Stimulated activated CD4-positive, alpha-beta T cell treated with anti-CD3 and anti-CD28 coated beads, Interleukin-4, amount 100 ng/mL, for 1 hour (primary cell): ENCODE measurements around the gene CALHM2.
"Not testable (repeated sequence)": the region's sequence is repeated elsewhere in the genome, so short reads cannot be mapped to it uniquely, and the experiment has no call there.

Experiments used
- DNase-seq: peaks from one replicate; pipeline ENCODE4 v3.0.0-alpha.2; 2020

Gene CALHM2

DNA sequence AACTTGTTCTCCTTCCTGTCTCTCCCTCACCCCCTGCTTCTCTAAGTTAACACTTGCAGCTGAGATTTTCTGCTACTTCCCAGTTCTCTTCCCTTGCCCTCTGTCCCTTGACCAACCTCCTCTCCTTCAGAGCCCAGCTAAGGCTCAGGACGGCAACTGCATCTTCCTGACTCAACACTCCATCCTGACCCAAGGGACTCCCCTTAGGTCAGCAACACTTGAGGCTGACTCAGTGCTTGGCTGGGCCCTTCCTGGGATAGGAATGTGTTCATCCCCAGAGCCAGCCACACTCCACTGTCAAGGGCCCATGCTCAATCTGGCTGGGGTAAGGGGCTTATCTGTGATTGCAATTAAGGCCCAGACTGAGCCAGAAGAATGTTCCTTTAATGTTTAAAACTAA is 3.4 kb downstream of the CALHM2 start:
- DNase-seq, result no peak

DNA sequence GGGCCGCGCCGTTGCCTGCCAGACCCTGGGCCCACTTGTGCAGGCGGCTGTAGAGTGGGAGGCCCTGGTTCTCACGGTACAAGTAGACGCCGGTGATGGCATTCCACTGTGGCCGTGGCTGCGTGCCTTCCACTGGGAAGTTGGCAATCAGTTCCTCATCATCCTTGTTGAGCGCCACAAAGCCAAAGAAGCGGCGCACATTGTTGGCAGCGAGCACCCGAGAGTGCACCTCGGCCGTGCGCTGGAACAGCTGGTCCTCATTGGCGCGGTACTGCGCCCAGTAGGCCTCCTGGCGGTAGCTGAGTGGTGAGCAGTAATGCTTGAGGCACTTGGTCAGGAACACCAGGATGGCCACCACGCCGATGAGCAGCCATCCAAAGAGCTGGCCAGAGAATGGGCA is 5.0 kb downstream of the CALHM2 start:
- no peak for DNase-seq

DNA sequence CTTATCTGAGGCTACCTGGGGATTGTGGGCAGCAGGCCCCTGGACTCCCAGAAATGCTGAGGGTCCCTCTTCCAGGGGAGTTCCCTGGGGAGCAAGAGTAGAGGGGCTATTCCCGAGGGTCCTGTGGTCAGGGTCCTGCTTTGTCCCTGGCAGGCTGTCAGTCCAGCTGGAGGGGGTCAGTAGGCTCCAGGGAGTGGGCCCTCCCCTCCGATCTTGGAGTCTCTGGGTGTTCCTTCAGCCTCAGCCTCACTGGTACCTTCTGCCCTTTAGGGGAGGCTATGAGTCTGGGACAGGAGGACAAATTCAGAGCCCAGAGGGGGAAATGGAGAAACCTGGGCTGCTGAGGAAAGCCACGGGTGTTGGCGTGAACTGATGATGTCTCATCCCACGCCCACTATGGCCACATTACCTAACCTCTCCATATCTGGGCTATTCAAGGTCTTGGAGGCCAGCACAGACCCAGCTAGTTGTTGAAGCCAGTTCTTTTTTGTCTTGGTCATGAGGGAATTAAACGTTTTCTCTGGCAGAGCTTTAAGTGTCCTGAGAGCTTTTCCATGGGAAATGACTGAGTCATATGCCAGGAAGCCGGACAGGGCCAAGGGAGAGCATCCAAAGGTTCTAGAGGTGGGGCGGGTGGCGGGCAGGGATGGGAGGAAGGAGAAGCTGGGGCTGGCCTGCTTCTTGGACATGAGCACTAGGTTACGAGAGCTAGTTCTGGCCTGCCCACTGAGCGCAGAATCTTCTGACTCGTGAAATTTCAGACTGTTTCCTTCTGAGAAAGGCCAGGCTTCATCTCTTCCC is 6.2 kb downstream of the CALHM2 start:
- DNase-seq, result no peak

DNA sequence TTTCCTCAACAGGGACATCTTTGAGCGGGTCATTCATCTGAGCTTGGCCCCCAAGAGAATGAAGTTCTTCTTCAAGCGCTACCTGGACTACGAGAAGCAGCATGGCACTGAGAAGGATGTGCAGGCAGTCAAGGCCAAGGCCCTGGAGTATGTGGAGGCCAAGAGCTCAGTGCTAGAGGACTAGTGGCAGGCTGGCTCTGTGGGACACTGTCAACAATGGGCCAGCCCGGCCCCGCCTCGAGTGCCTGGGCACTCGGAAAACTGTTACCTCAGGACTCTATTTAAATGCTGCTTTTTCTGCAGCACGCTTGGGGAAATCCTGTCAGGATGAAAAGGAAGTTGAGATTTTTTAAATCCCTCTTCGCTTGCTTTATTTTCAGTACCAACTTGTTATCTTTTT is 6.8 kb downstream of the CALHM2 start:
- DNase-seq, result no peak

DNA sequence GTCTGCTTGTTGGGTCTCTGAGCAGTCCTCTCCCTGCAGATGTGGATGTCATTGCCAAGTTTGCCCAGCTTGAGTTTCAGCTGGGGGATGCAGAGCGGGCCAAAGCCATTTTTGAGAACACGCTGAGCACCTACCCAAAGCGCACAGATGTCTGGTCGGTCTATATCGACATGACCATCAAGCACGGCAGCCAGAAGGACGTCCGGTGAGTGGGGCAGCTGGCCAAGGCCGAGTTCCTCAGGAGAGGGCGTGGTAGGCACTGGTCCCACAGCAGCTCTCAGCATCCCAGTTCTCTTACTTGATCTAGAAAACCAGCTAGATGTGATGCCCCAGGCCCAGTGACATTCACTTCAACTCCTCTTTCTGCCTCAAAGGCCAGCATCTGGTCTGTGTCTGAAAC is 7.7 kb downstream of the CALHM2 start:
- DNase-seq, result no peak

DNA sequence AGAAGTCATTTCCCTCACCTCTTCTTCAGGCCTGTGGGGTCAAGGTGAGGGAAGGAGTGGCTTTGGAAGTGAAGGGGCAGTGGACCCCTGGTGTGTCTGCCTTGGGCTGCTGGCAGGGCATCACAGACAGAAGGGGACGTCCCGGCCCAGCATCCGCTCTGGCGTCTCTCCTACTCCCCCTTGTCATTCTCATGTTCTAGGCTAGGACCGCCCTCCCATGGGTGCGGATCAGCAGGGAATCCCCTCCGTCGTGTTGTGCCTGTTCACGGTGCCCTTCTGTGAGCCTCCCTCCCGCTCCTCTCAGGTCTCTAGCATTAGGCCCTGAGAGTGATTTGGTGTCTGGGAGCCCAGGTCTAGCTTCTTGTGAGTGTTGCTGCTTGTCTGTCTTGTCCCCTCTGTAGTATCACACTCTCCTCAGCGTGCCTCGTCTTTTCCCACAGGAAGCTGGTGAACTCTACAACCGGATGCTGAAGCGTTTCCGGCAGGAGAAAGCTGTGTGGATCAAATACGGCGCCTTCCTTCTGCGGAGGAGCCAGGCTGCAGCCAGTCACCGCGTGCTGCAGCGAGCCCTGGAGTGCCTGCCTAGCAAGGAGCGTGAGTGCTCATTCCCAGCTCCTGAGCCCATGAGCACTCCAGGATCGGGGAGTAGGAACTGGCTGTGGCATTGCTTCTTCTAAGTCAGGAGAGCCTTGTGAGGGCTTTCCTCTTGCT is 8.5 kb downstream of the CALHM2 start:
- no peak for DNase-seq

DNA sequence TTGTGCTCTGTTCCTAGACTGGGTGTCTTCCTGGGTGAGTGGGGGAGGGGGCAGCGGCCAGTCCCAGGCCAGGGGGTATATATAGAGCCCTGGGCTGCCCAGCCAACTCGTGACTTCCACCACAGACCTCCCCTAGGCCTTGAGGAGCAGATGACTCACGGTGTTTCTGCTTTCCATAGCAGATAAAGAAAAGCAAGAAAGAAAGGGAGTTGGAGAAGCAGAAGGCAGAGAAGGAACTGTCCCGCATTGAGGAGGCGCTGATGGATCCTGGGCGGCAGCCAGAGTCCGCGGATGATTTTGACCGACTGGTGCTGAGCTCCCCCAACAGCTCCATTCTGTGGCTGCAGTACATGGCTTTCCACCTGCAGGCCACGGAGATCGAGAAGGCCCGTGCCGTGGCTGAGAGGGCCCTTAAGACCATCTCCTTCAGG is 10.1 kb downstream of the CALHM2 start:
- DNase-seq, result no peak

DNA sequence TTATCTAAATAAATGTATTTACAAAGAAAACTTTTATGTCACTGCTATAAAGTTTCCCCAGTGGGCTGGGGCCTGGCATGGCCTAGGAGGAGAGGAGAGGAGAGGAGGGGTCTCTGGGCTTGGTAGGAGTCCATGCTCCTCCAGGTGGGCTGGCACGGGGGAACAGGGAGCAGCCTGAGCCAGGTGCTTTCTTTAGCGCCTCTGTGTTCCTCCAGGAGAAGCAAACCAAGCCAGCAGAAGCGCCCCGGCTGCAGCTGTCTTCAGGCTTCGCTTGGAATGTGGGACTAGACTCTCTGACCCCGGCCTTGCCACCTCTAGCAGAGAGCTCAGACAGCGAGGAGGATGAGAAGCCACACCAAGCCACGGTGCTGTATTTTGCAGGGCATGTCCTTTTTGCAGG is 10.6 kb downstream of the CALHM2 start:
- no peak for DNase-seq

DNA sequence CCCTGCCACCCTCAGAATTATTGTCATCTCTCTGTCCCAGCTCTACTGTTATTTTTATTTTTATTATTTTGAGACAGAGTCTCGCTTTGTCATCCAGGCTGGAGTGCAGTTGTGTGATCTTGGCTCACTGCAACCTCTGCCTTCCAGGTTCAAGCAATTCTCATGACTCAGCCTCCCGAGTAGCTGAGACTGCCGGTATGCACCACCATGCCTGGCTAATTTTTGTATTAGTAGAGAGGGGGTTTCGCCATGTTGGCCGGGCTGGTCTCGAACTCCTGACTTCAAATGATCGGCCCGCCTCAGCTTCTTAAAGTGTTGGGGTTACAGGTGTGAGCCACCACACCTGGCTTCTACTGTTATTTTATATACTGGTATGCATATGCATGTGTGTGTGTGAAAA is 11.0 kb downstream of the CALHM2 start:
- no peak for DNase-seq

DNA sequence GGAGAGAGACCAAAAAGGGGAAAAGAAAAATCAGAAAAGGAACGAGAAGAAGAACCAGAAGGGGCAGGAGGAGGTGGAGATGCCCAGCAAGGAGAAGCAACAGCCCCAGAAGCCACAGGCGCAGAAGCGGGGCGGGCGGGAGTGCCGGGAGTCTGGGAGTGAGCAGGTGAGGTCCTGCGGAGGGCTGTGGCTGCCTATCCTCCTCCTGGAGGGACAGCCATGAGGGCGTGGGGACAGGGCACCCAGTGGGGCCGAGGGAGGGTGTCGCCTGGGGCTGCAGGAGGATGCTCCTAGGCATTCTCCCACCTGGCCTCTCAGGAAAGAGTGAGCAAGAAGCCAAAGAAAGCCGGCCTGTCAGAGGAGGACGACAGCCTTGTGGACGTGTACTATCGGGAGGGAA is 11.8 kb downstream of the CALHM2 start:
- no peak for DNase-seq

DNA sequence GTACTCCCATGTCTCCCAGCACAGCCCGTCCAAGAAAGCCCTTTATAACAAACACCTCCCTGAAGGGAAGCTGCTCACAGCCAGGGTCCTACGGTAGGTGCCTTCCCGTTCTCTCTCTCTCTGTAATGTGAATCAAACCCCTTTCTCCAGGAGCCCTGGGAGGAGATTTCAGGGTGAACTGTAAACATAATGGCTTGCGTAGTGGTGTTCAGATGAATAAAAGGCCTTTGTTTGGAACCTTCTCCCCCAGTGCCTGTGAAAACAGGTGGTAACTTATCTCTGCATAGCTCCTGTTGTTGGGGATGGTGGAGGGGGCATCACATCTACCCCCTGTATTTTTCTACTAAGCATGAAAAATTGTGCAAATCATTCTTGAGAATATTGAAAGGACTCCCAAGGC is 12.4 kb downstream of the CALHM2 start:
- no peak for DNase-seq

DNA sequence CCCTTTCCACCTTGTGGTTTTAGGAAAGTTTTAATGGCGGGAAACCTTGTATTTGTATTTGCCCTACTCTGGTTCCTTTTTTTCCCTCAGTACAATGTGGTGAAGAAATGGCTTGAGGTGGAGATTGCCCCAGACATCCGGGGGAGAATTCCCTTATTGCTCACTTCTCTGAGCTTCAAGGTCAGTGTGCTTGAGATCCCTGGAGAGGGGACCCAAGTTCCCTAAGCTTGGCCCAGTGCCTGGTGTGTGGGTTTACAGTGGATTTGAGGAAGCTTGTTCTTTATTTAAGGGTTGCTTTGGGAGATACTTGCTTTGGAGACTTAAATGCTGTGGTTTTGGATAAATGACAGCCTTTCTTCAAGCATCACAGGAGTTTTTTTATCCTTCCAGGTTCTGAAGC is 18.3 kb downstream of the CALHM2 start:
- no peak for DNase-seq

DNA sequence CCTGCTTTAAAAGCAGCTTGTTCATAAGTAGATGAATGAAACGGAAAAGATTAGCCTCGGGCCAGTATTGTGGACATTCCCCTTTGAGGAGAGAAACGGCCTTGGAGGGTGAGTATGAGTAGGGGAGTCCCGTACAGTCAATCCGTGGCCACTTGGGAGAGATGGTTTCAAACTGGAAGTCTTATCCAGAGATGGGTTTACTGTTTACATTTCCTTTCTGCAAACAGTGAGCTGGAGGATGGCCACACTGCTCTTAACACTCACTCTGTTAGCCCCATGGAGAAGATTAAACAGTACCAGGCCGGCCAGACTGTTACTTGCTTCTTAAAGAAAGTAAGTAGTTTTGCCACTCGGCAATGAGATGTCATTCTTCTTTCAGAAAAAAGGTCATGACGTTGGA is 20.3 kb downstream of the CALHM2 start:
- no peak for DNase-seq

DNA sequence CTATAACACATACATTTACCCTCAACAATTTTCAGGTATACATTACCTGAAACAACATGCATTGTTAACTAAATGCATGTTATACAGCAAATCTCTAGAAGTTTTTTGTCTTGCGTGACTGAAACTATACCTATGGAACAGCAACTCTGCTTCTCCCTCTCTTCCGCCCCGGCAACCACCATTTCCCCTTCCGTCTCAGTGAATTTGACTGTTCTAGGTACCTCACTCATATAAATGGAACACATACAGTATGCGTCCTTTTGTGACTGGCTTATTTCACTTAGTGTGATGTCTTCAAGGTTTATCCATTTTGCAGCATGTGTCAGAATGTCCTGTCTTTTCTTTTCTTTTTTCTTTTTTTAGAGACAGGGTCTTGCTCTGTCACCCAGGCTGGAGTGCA is 22.5 kb downstream of the CALHM2 start:
- no peak for DNase-seq

DNA sequence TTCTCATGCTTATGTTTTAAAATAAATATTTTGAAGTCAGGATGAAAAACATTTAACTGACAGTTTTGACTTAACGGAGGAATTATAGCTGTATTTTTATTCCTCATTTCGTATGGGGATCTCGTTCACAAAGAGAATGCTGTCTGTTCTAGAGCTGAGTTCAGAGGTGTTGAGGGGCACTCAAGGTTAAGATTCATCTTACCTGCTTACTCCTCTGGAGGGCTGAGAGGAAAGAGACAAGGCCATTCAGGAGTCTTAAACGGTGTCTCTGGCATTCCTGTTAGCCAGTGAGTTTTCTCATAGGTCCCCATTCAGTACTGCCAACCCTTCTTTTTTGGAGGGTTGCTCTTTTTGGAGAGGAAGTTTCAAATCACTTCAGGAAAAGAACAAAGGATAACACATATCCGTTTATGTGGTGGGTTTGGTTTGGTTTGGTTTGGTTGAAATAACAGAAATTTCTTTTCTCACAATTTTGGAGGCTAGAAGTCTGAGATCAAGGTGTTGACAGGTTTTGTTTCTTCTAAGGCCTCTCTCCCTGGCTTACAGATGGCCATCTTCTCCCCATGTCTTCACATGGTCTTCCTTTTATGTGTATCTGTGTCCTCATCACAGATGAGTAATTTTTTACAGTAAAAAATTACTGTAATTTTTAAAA is 23.1 kb downstream of the CALHM2 start:
- no peak for DNase-seq

DNA sequence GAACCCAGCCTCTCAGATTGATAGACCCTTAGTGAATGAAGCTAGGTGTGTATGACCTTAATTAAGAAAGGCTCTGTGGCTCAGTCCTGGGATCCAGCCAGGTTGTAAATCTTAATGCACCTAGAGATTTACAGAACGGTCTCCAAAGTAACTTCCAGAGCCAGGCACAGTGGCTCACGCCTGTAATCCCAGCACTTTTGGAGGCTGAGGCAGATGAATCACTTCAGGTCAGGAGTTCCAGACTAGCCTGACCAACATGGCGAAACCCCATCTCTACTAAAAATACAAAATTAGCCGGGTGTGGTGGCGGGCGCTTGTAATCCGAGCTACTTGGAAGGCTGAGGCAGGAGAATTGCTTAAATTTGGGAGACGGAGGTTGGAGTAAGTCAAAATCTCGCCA is 24.3 kb downstream of the CALHM2 start:
- DNase-seq, result no peak

DNA sequence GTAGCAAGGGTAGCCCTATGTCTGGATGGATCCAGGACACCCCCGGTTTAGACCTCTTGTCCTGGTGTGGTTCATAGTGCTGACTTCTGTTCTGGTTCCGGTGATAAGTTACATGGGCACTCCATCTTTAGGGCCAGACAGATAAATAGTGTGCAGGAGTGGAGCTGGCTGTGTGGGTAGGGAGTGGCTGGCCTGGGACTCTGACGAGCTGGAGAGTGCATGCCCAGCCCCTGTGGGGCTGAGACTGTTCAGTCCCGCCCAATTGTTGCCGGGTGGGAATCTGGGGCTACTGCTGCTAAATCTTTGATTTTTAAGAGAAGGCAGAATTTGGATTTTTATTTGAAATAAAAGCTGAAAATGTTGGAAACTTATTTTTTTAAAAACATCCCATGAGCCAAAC is 28.4 kb downstream of the CALHM2 start:
- DNase-seq, result no peak

DNA sequence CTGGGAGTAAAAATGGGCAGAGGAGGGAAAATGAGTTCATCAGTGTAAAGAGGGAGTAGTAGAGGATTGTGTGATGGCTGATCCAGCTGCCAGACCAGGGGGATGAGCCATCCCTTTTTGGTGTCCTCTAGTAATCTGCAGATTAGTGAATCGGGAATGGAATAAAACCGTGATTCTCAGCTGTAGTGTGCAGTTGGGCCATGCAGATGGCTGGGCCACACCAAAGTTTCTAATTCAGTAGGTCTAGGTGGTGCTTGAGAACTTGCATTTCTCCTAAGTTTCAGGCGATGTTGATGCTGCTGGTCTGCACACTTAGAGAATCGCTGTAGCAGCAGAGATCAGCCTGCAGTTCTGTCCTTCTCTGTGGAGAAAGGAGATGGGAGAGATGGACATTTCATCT is 33.1 kb downstream of the CALHM2 start:
- no peak for DNase-seq

DNA sequence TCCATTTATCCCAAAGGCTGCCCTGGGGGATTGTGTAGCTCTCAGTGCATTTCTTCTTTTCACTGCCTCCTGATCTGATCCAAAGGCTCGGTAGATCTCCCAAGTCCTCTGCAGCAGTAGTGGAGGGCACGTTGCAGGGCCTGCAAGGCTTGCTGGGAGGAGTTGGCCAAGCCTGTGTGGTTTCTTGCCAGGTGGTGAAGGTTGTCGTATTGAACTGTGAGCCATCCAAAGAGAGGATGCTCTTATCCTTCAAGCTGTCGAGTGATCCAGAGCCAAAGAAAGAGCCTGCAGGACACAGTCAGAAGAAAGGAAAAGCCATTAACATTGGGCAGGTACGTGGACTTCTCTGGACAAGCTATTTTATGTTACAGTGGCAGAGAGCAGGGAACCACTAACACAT is 34.6 kb downstream of the CALHM2 start:
- DNase-seq, result no peak

DNA sequence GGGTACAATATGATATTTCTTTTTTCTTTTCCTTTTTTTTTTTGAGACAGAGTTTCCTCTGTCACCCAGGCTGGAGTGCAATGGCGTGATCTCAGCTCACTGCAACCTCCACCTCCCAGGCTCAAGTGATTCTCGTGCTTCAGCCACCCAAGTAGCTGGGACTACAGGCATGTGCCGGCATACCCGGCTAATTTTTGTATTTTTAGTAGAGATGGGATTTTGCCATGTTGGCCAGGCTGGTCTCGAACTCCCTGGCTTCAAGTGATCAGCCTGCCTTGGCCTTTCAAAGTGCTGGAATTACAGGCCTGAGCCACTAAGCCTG is 35.1 kb downstream of the CALHM2 start:
- not testable (repeated sequence) for DNase-seq

DNA sequence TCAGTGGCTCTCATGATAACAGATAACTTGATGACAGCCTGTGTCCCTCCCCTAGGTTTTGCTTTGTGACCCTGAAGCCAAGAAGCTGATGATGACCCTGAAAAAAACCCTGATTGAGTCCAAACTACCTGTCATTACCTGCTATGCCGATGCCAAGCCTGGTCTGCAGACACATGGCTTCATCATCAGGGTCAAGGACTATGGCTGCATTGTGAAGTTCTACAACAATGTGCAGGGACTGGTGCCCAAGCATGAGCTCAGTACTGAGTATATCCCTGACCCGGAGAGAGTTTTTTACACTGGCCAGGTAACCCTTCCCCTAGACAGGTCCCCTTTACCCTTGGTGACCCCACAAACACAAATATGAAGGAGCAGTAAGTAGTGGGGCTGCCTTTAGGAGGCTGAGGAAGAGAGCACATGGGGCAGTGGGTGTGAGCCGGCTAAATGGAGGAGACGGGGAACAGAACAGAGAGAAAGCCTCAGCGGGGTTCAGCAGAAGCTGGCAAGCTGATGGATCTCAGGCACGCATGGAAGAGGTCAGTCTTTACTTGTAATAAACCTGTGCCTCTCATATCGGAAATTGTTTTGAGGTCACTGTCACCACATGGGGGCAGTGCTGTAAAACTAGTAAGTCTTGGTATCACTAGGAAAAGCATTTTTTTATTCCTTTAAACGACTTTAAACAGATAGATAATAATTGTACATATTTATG is 35.6 kb downstream of the CALHM2 start:
- DNase-seq, result peak; percentile 31

DNA sequence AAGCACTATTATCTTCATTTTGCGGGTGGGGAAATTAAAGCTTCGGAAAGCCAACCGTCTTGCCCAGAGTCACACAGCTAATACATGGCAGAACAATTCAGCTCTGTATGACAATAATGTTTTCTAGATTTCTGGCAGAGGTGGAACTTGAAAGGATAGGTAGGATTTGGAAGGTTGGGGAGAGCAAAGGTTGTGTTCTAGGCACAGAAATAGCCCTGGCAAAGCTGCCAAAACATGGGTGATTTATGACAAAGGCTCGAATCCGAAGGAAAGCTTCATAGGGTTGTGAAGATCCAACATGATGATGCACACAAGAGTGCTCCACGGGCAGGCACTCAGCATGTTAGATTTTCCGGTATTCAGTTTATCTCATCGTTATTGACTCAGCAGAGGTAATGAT is 36.6 kb downstream of the CALHM2 start:
- DNase-seq, result no peak

DNA sequence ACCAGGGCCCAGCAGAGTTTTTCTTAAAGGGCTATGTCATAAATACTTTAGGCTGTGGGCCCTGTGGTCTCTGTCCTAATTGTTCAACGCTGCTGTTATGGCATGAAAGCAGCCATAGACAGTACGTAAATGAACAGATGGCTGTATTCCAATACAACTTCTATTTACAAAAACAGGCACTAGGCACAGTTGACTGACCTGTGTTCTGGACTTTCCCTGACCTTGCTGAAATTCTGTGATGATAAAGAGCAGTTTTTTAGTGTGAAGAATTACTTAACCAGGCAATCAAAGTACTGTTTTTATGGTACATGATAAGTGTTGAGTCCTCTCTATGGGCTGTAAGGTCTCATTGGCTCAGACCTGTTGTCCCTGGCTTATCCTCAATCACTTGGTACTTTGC is 38.6 kb downstream of the CALHM2 start:
- no peak for DNase-seq
